GM12891 (cell line): ENCODE measurements around the gene GALT.
A peak's percentile ranks its signal among the peaks of the same experiment; 100 is the strongest.

Source experiments
- DNase-seq: peaks from one replicate; pipeline ENCODE4 v3.0.0; 2011; ENCODE audit warnings: low spot score; ENCODE audit not compliant: insufficient read length
- FAIRE-seq: peaks from 2 replicates; lab custom pipeline; 2011; peaks lifted over from hg19 to GRCh38; lab: Jason Lieb, UNC
- PAX5 ChIP-seq: IDR thresholded peaks from 2 replicates; pipeline ENCODE4 v1.6.1; 2011; ENCODE audit warnings: low read length, moderate library complexity, mild to moderate bottlenecking; ENCODE audit not compliant: insufficient read depth, severe bottlenecking
- POLR2A ChIP-seq: IDR thresholded peaks from 2 replicates; pipeline ENCODE4 v1.6.1; 2011; ENCODE audit warnings: low read depth, low read length, control low read depth
- POLR2AphosphoS5 ChIP-seq: IDR thresholded peaks from 2 replicates; pipeline ENCODE4 v1.6.1; 2011; ENCODE audit warnings: low read depth, low read length, control low read depth
- POU2F2 ChIP-seq: IDR thresholded peaks from 2 replicates; pipeline ENCODE4 v1.6.1; 2011; ENCODE audit warnings: low read depth, mild to moderate bottlenecking, control low read depth, low read length, moderate library complexity
- SPI1 ChIP-seq: IDR thresholded peaks from 2 replicates; pipeline ENCODE4 v1.6.1; 2011; ENCODE audit warnings: low read depth, low read length, control low read depth
- TAF1 ChIP-seq: IDR thresholded peaks from 2 replicates; pipeline ENCODE4 v1.6.1; 2011; ENCODE audit warnings: low read depth, low read length, control low read depth

GALT gene

DNA sequence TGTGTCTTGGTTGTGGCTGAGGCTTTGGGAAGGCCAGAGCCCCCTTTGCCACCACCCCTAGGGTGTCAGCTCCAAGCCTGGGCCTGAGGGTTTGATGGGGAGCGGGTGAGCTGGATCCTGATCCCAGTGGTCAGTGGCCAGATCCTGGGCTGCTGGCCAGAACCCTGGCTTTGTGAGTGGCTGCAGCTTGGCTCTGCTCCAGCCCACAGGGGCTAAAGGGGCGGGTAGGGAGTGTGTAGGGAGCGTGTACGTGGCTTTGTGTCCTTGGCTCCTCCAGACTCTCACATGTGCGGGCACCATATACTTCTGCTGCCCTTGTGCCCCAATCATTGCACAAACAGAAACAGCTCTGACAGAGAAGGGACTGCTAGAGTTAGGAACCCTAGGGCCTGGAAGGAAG, 4.3 kb downstream of the GALT start:
- TF ChIP-seq TAF1: no peak
- DNase-seq (no peak), FAIRE-seq (no peak)

DNA sequence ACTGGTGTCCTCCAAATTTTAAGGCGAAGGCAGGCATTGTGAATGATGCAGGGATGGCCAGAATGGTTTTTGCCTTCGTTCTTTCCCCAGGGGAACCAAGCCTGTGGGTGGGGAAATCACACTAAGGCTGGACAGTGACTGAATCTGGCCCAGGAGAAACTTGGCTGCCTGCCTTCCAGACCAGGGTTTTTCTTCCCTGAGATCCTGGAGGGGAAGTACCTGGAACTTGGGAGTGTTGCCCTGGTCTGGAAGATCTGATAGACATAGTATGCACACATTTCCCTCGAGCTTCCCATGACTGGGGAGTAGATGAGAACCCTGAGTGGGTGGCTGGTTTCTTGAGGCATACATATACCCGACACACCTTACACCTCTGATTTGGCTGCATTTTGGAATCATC, 4.8 kb downstream of the GALT start:
- no peak for DNase-seq
- no peak for FAIRE-seq

DNA sequence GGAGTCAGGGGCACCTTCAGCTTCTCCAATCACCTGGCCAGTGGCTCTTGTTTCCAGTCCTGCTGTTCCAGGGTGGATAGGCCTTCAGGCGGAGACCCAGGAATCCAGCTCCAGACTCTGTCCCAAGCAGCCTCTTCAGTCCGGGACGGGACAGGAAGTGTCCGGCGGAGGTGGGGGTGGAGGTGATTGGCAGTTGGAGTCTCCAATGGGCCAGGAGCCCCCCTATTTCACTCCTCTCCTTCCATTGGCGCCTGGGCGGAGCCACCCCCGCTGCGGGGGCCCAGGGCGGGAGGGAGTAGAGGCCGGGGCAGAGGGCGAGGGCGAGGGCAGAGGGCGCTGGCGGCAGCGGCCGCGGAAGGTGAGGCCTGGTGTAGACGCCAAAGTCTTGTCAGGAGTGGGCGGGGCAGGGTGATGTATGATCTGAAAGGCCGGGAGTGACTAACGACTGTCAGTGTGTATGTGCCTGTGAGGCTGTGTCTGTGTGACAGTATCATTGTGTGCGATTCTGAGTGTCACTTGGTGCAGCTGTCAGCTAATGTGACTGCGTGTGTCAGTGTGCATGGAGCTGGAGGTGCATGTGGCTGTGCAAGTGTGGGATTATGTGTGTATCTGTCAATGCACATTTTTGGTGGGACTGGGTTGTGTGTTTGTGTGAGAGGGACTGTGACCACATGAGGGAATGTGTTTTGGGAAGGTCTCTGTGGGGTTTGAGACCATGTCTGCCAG, 5.6 kb downstream of the GALT start, which contains the start of gene IL11RA:
TSS of gene IL11RA (plus strand) at position 310 of the 726 bp plus-strand sequence. CDS start 3,033 bp downstream, outside the sequence.
- DNase-seq (no peak), FAIRE-seq (peak; percentile 85)

More for the DNA sequence above, 4.8 kb downstream of the GALT start:
- TF ChIP-seq POLR2A: no peak
- no peak for TF ChIP-seq POLR2AphosphoS5
- TF ChIP-seq PAX5: no peak

DNA sequence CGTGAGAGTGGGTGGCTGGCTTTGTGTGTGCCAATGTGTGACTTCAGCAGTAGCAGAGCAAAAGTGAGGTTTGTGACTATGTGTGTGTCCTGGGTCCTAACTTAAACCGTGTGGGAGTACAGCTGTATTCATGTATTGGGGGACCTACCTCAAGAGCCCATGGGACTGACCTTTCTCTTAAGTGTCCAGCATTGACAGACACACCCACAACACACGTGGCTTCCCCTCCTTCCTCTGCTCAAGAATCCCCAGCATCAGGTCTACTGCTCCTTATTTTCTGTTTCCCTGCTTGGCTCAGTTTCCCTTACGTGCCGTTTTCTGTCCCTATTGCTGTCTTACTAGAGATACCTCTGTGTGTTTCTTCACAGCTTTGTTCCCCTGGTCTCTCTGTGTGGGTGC, 6.1 kb downstream of the GALT start:
- no peak for DNase-seq
- TF ChIP-seq PAX5: no peak
- no peak for TF ChIP-seq POLR2A
- FAIRE-seq: no peak

More for the DNA sequence above, 5.6 kb downstream of the GALT start, which contains the start of gene IL11RA:
- no peak for TF ChIP-seq POU2F2
- TF ChIP-seq SPI1: no peak

DNA sequence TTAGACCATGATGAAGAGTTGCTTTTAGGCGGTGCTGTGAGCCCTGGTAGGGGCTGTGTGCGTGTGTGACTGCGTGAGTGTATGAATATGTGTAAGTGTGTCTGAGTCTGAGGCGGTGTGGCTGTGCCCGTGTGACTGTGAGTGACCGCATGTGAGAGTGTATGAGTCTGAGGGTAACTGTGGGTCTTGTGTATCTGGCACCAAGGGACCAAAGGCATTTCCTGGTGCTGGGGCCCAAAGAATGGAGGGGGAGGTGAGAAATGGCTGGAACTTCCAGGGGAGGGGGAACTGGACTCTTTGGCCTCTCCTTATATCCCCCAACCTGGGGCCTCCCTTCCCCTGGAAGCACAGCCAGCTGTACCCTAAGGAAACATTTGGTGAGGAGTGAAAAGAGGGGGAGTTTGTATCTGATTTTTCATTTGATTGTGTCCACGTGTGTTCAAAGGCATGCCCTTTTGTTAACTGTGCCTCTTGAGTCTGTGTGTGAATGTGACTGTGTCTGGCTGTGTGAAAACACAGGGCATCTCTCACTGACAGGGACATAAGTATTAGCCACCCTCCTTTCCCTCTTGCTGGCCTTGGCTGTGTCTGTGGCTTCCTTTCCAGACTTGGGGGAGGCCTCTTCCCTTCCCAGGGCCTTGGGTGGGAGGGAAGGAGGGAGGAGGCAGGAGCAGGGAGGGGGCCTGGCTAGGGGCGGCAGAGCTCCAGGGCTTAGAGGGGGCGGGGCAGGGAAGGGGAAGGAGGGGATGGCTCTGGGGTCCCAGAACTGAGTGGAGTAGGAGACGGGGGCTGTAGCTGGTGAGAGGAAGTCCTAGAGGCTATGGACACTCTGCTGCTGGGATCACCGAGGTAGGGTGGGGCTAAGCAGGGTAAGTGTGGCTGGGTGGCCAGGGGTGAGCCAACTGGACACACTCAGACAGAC, 6.9 kb downstream of the GALT start:
- DNase-seq: no peak
- FAIRE-seq: no peak
- no peak for TF ChIP-seq POU2F2
- TF ChIP-seq POLR2AphosphoS5: no peak
- no peak for TF ChIP-seq SPI1
- no peak for TF ChIP-seq PAX5
- TF ChIP-seq TAF1: no peak
- TF ChIP-seq POLR2A: no peak

DNA sequence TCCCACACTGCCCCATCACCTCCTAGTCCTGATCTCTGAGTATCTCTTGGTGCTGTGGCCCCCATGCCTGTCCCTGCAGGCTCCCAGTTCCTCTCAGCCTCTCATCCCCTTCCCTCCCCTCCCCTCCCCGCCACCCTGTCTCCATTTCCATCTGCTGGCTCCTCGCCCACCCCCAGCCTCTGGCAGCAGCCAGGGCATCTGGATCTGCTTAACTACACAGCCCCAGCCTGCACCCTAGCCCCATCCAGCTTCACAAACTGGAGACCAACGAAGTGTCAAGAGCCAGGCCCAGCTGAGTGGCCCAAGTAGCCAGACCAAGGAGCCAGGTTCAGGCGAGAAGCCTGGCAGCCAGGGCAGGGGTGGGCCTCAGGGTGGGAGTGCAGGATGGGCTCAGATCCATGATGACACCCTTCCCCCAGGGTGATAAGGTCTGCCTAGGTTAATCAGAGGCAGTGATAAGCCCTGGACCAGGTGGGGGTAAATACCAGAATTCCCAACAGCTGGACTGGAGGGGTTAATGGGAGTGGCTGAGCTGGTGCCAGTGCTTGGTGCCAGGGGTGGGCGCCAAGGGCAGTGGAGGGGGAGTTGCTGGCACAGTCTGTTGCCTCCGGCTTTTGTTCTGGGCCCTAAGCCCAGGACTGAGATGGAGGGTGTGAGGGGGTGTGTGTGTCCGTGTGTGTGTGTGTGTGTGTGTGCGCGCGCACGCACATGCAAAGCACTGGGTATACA, 8.0 kb downstream of the GALT start:
- FAIRE-seq: no peak
- no peak for DNase-seq
- TF ChIP-seq POLR2A (no peak), PAX5 (no peak)

DNA sequence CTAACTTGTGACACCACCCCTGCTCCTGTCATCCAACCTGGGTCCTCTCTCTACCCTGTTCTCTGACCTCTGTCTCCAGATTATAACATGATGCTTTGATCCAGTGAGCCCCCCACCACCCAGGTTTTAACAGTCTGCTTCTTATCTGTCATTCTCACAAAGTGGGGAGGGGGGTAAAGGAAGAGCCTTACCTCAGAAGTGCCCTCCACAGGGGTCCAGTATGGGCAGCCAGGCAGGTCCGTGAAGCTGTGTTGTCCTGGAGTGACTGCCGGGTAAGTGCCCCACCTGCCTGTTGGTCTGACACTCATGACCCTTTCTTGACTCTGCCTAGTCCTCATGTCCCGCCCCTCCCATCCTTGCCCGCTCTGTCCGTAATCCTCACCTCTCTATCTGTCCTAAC, 8.9 kb downstream of the GALT start:
- no peak for TF ChIP-seq POU2F2
- TF ChIP-seq PAX5: no peak
- no peak for TF ChIP-seq POLR2A
- no peak for TF ChIP-seq SPI1
- TF ChIP-seq TAF1: no peak
- no peak for TF ChIP-seq POLR2AphosphoS5
- FAIRE-seq (no peak), DNase-seq (no peak)

DNA sequence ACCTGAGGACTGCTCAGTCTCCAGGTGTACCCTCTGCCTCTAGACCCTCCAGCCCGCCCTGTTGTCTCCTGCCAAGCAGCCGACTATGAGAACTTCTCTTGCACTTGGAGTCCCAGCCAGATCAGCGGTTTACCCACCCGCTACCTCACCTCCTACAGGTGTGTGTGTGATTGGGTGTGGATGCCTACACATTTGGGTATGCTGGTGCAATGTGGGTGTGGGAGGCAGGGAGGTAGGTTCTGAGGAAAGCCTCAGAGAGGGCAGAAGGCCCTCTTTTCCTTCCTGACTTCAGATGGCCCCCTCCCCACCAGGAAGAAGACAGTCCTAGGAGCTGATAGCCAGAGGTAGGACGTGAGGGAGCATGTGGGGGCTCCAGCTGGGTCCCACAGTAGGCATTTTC, 10.5 kb downstream of the GALT start:
- DNase-seq: no peak
- FAIRE-seq: no peak
- TF ChIP-seq SPI1 (no peak), POLR2A (no peak), POLR2AphosphoS5 (no peak), POU2F2 (no peak), TAF1 (no peak), PAX5 (no peak)

DNA sequence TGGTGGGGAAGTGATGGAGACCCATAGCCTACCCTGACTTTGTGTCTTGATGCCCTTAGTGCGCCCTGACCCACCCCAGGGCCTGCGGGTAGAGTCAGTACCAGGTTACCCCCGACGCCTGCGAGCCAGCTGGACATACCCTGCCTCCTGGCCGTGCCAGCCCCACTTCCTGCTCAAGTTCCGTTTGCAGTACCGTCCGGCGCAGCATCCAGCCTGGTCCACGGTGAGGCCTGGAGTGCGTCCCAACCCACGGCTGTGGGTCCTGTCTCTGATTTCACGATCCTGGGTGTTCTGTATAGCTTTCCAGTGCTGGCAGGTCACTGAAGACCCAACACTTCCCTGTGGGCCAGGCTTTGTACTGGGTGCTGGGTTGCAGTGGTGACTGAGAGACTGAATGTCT, 12.0 kb downstream of the GALT start:
- TF ChIP-seq POLR2AphosphoS5 (no peak), TAF1 (no peak), POU2F2 (no peak), POLR2A (no peak), SPI1 (no peak), PAX5 (no peak)
- DNase-seq (no peak), FAIRE-seq (no peak)

DNA sequence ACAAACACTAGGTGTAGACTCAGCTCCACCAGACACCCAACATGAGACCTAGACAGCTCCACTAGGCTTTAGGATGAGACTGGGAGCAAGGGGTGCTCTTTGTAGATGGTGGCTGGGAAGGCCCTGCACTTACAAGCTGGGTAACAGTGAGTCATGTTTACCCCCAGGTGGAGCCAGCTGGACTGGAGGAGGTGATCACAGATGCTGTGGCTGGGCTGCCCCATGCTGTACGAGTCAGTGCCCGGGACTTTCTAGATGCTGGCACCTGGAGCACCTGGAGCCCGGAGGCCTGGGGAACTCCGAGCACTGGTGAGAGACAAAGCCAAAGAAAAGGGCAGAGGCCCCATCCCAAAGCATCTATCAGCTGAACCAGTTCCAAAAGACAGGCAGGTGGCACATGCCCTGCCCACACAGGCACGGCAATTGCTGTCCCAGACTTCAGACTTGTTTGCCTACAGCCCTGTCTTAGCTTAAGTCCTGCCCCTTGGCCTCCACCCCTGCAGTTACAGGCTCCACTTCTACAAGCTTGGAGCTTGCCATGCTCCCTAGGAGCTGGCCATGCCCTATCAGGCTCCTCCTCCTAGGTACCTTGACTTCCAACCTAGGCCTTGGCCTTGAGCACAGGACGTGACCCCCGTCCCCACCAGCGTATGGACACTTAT, 13.2 kb downstream of the GALT start:
- FAIRE-seq: no peak
- TF ChIP-seq POU2F2 (no peak), SPI1 (no peak), TAF1 (no peak), POLR2AphosphoS5 (no peak), PAX5 (no peak), POLR2A (no peak)
- DNase-seq: no peak
